ENCODE measurements around the gene KCTD5.

KCTD5 gene

DNA sequence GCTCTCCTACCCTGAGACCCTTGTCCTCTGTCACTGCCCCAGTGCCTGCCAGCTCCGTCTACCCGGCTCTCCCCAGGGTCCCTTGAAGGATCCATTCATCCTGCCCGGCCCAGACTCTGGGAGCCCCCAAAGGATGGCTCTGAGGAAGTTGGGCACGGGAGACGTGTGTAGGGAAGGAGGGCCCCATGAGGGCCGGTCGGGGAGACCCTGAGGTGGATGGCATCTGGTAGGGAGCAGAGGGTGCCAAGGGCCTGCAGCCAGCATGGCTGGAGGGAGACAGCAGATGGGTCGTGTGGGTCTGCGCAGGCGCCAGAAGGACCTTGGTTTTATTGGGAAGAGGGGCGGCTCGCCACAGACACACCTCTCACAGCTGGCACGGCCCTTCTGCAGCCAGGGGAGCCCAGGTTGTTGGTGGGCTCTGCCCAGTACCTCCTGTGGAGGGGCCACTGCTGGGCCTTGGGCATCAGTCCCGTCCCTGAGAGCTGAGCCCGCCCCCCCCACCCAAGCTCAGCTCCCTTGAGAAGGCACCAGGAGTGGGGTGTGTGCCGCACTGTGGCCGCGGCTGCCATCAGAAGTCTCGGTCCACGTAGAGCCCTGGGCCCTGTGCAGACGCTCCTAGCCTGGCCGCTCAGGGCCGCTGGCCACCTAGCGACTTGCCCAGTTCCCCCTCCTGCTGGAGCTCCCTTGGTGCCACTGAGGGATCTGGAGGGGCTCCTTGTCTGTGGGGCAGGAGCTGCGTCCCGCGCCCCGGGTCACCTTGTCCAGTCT is 16.0 kb downstream of the KCTD5 start:
- no peak for DNase-seq

DNA sequence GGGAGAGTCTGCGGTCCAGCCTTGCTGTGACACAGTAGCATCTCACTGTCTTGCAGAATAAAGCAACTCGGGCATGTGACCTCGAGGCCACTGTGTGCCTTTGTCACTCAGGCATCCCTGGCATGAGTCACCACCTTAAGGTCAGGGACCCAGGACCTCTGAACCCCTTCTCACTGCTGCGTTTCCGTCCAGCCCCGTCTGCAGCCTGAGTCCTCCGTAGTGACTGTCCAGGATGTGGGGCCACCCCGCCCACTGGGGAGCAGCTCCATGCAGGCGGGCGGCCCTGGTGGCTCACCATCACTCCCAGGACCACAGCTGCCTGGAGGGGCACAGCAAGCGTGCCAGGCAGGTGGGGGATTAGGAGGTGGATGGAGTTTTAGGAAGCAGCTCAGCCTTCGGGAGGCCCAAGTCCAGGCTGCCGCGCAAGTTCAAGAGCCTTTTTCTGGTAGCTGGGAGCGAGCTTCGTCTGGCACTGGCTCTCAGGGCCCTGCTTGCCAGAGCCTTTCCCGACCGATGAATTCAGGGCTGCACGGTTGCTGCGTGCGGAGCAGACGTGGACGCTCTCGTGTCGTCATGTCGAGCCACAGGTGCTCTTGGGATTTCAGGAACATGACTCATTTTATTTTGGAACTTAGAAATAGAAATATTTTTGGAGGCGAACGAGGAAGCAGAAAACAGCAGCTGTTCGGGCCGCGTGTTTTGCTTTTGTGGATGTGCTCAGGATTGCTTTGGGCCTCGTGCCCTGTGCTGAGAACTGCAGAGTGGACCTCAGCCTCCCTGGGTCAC is 16.8 kb downstream of the KCTD5 start:
- no peak for DNase-seq

DNA sequence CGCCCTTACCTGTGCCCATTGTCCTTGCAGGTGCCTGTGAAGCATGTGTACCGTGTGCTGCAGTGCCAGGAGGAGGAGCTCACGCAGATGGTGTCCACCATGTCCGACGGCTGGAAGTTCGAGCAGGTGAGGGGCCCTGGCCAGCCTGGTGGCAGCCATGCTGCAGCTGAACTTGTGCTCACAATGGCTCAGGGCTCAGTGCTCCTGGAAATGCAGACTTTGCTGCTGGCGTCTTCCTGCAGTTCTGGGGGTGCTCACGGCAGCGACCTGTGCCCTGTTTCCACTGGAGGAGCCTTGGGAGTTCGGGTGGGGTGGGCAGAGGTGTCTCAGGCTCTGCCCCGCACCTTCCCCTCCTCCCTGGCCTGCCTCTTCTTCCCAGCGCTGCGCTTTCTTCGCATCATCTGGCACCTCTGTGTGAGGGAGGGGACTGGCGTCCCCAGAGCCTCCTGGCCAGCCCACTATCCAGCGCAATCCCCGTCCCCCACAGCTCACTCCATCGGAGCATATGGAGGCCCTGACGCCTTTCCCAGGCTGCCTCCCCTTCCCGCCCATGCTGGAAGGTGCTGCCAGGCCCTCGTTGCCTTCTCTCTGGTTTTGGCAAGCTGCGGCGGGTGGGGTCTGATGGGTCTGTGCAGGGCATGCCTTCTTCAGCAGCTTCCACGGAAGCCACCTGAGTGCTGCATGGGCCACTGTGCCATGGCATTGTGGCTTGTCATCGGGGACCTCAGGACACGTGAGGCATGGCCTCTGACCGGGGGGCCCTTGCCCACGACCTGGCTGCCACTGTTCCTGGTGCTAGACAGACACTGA is 17.7 kb downstream of the KCTD5 start:
- DNase-seq = no peak

DNA sequence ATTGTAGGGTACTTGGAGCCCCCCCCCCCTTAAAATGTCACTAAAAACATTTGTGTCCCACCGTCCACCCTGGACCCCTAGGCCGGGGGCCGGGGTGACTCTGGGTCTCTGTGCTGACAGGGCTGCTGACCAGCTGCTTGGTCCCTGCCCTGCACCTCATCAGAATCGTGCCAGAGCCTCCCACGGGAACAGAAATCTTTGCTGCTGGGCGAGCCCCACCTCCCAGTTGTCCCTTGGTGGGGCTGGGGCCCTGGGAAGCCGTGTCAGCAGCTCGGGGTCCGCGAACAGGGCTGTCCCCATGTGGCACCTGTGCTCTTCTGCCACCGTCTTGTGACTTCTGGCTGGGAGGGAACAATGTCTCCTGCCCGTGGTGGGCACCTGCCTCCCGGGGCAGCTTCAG is 18.5 kb downstream of the KCTD5 start:
- DNase-seq = no peak

DNA sequence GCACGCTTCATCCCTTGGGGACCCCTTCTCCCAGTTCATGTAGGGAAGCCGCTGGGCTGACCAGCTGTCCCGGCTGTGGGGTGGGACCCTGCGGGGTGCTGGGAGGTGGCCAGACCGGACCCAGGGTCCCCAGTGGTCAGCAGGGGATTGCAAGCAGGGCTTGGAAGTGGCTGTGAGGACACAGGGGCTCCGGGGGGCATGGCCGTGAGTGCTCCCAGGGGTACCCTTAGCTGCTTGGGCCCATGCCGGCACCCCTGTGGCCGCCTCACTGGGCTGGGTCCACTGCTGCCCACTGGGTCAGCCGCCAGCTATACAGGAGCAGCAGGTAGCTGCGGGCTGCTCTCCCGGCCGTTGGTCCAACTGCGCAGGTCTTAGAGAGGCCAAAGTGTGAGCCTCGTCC is 18.9 kb downstream of the KCTD5 start:
- DNase-seq = no peak

DNA sequence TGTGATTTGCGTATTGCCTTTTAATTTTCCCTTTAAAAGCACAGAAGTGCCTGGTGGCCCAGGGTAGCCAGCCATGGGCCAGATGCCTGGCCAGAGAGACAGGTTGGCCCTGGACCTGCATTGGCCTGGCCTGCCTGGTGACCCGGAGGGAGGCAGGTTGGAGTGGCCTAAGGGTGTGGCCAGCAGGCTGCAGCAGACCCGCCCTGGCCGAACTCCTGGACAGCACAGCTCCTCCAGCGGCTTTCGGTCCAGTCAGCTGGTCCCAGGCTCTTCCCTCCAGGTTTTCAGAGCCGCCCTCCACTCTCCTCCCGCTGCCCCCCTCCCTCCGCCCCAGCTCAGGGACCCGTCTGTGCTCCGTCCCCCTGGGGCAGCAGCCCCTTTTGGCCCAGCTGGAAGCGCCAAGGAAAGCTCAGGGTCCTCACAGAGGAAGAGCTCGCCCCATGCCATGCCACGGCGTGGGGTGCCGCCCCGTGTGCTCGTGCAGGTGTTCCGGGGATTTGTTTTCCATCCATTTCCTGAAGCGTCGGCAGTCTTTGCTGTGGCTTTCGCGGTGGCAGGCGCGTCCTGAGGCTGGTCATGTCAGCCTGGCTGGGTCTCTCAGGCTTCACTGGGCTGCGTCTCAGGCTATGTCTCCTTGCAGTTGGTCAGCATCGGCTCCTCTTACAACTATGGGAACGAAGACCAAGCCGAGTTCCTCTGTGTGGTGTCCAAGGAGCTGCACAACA is 19.6 kb downstream of the KCTD5 start:
- no peak for DNase-seq

DNA sequence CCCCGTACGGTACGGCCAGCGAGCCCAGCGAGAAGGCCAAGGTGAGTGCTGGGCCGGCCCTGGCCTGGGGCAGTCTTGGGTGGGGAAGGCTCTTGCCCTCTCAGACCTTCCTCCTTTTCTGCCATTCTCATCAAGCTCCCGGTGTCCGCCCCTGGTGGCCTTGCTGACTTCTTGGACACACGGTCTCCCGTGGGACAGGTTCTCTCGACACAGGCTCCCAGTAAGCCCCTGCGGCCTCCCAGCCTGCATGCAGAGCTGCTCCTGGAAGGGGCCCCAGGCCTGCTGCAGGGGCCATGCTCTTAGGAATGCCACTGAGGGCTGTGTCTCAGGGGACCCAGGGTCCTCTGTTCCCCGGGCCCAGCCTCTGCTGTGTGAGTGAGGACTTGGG is 20.1 kb downstream of the KCTD5 start:
- DNase-seq = no peak

DNA sequence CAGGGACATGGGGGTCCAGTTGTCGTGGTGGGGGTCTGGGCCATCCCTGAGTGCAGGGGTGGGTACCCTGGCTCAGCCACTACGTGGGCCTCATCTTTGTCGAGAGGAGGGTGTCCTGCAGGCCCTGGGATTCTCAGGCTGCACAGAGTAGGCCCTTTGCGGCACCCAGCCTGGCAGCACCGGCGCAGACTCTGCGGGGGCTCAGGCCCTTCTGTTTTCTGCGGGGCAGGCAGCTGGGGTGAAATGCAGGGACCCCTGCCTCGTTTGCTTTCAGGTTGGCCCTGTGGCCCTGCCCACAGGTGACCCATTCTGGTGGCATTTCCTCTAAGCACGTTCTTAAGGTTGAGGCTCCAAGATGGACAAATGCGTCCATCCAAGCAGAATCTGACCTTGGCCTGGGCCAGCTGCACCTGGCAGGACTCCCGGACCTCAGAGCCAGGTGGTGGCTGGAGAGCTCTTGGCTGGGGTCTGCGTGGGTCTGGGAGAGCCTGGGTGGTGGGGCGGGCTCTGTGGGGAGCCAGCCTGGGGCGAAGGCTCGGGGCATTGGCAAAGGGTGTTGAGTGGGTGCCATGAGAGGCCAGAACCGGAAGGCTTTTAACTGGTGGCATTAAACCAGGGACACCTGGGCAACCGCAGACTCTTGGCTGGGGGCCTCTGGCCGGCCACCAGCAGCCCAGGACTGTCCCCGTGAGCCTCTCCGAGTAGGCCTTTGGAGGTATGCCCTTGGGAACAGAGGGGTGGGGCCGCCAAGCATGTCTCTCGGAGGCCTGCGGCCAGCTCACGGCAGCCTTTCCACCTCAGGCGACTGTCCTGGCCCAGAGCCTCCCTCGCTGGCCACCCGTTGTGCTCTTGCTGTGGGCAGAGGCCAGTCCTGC is 20.8 kb downstream of the KCTD5 start:
- DNase-seq = no peak

DNA sequence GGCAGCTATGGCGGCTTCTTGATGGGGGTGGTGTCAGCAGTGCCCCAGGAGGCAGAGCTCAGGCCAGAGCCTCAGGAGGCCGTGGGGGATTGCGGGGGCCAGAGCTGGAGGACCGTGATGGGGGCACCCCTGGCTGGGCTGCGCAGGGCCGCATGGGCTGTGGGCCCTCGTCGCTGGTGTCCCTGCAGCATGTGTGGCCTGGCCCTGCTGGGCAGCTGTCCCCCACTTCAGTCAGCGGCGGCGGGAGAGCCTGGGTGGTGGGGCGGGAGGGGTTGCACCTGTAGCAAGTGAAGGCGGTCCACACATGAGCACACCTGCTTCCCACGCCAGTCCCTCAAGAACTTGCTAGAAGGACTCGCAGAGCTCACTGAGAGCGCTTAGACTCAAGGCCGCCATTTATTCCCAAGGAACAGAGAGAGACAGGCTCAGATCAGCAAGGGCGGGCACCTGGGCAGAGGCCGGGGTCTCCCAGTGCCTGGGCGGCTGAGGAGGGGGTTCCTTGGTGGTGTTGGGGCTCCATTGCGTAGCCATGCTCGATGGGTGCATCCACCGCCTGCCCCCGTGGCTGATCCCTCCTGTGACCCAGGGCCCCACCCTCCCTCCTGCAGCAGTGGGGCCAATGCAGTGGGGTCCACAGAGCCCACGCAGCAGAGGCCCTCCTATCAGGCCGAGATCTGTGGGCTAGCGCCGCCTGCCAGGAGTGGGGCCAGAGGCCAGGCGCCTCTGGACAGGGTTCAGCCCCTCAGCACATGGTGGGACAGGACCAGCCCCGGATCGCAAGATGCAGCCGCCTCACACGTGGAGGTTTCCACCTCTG is 22.1 kb downstream of the KCTD5 start:
- DNase-seq = no peak

DNA sequence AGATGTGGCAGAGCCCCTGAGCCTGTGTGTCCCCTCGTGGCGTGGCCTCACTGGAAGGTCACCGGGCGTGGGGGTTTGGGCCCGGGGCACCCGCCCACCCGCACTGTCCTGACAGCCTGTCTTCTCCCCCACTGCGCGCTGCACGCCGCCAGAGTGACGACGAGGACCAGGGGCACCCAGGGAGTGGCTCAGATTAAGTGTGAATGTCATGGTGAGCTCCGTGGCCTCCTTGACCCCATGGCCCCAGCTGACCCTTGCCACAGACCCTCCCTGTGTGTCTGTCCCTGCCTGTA is 22.6 kb downstream of the KCTD5 start:
- no peak for DNase-seq

DNA sequence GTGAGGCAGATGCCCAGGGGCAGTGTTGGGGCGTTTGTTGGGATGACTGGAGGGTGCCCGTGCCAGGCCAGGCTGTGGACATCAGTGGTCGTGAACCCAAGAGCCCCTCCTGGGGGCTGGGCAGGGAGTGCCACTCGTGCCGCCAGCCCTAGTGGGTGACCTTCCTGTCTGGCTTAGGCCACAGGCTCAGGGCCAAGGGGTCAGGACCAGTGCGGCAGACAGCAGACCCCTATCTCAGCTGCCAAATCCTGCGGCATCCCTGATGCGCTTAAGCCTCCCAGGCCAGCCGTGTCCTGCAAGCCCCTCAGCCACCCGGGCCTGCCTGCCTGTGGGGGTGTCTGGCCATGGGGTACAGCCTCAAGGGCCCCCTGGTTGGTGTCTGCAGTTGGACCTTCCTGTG is 23.0 kb downstream of the KCTD5 start:
- no peak for DNase-seq

DNA sequence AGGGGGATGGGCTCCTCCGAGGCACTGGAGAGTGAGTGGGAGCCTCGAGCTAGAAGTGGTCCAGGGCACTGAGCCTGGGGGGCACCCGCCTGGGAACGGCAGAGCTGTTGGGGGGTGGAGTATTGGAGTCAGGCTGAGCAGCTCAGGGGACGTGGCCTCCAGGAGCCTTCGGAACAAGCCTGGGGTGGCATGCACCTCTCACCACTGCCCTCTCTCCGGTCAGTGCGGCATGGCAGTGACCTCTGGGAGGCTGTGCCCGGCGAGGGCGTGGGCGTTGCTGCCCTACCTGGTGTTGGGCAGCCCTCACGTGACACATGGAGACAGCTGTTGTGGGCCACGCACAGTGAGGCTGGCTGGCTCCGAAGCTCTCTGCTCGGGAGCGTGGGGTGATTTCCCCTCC is 23.8 kb downstream of the KCTD5 start:
- no peak for DNase-seq

DNA sequence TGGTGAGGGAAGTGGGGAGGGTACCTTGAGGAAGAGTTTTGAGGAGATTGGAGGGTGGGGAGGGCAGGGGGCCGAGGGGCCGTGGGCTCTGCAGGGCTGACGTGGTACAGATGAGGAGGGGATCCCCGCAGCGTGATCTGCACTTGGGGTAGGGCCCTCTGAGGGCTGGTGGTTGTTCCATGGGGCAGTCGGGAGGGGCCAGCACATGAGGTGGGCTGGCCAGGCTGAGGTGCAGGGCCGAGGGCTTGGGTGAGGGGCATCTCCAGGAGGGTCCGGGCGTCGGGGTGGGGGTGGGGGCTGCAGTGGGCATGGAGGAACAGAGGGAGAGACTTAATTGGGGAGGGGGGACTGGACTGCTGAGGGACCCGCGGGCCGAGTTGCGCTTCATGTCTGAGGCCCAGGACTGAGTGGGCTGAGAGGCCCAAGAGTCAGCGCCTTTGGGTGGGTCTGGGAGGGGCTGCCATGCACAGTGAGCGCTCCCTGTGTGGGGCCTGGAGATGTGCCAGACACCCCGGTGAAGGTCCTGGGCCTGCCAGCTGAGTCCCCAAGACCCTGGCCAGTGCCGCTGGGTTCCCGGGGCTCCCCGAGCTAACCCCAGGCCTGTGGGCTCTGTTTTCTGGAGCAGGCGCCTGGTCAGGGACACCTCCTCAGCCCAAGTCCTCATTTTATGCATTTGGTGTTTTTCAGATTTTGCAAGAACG is 24.4 kb downstream of the KCTD5 start:
- DNase-seq = no peak

DNA sequence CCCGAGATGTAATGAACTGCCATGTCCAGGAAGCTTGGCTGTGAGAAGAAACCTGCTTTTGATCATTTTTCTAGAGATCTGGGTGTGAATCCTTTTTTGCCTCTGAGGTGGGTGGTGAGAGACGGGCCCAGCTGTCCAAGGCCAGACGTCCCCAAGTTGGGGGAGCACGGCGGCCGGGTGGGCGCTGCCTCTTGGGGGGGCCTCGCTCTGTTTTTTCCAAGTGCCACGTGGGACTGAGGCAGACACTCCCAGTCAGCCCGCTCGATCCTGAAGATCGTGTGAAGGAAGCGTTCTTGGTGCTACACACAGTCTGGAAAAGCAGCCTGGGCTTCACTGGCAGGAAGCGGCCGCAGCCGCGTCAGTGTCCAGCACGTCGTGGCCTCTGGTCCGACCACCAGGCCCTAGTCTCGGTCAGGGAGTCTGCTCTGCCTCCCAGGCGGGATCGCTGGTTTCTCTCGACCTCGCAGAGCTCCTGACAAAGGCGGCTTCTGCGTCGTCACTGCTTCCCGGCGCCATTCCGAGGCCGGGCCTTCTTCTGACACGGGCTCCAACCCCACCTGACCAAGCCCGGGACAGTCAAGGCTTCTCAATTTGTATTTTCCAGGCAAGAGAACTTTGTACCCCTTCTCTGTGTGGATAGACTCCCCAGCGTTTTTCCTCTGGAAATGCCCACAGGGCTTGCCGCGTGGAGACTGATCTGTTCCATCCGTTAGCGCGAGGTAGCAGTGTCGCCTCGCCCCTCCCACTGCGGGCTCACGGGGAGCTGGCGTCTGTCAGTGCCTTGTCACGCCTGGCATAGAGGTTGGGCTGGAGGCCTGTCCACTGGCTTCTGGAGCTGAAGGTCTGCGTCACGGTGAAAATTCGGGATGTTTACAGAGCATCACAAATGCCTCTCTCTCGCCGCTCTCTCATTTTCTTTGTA is 25.3 kb downstream of the KCTD5 start:
- no peak for DNase-seq

DNA sequence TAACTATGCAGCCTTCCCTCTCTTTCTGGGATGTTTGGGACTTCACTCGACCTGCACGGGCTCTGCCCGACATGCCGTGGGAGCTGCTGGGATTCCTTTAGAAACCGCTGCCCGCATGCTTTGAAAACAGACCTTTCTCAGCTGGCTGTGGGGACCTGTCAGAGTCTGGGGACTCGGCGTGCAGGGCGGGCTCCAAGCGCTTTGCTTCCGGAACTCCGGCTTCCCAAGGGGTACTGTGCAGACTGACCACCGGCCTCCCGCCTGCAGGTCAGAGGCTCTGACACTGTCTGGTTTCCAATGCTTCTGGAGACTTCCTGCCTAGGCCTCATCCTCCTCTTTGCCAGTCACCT is 25.9 kb downstream of the KCTD5 start:
- no peak for DNase-seq

DNA sequence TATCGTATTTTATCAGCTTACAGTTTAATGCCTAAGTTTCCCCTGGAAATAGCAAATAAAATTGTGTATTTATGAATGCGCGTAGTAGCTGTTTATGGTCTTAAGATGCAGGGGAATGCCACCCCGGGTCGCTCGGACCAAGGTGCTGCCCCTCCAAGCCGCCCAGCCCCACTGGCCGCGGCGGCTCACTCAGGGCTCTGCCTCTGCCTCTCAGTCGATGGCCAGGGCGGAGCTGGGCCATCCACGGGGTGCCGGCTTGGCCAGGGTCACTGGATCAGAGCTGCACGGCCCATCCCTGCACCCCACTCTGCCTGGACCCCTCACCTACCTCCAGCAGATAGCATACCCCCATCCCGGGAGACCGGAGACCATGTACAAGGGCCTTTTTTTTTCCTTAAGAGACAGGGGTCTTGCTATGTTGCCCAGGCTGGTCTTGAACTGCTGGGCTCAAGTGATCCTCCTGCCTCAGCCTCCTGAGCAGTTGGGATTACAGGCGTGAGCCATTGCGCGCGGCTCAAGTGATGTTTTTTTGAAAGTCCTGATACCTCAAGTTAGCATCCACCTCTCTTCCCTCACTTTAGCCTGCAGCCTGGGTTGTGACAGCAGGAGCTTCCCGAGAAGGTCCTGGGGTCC is 26.7 kb downstream of the KCTD5 start:
- no peak for DNase-seq

DNA sequence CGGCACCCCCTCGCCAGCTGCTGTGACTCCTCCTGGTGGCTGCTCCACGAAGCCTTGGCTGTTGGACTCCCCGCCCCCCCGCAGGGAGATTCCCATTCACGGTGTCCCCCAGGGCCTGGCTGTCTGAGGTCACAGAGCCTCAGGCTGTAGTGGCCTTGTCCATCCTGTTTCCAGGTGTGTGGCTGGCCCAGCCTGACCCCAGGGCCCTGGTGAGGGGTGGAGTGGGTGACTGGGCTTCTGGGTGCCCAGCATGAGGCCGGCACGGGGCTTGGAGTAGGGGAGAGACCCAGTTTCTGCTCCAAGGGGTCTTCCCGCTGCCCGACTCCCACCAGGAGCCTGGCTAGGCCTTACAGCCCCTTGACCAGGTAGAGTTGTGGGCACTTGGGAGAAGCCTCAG is 27.3 kb downstream of the KCTD5 start:
- no peak for DNase-seq

DNA sequence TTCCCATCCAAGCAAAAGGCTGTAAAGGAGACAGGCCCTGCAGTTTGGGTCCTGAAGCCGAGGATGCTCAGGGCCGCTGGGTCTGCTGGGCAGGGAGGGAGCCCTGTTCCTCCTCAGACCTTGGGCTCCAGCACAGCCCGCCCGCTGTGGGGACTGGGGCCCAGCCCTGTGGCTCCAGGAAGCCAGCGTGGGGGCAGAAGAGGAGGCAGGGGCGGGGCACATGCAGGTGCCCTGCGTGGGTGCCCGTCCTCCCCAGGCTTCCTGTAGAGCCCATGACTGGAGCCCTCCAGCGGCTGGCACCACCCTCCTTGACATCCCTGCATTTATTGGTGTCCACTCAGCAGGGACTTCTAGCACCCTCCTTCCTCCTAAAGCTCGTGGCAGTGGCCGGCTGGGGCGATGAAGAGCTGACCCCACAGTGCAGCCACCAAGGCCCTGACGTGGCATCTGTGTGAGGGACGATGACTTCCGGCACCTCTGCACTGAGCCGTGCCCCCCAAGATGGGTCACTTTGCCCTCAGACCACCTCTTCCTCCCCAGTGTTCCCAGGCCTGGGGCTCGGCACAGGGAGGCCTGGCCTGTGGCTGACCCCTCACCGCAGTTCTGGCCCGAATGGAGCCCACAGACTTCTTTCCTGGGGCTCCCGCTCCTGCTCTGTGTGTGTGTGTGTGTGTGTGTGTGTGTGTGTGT is 27.8 kb downstream of the KCTD5 start:
- DNase-seq = no peak

Data from kidney glomerular epithelial cell (primary cell).